Skeletal muscle tissue (tissue), 4 donors: ENCODE measurements around the gene DCAF8L1. TPM values are rescaled to one million over a fixed set of nuclear protein-coding genes. Genes with fewer than 3 reads are reported as not detected.
"Not testable (repeated sequence)": the region's sequence is repeated elsewhere in the genome, so short reads cannot be mapped to it uniquely, and the experiment has no call there.

Experiments used
- H3K27ac ChIP-seq: one replicate; pipeline ENCODE4 v1.7.0; 2013; ENCODE audit warnings: mild to moderate bottlenecking, low read depth, low read length, inconsistent platforms
- H3K27me3 ChIP-seq, 3 donors: one replicate each; pipeline ENCODE4 v1.7.0; 2013; ENCODE audit warnings: low read length in 3 of 3; ENCODE audit not compliant: control insufficient read depth in 3 of 3, insufficient read depth in 3 of 3
- H3K36me3 ChIP-seq, 3 donors: one replicate each; pipeline ENCODE4 v1.7.0; 2013; ENCODE audit warnings: low read length in 3 of 3; ENCODE audit not compliant: control insufficient read depth in 3 of 3, insufficient read depth in 3 of 3
- H3K4me1 ChIP-seq, 3 donors: one replicate each; pipeline ENCODE4 v1.7.0; 2013; ENCODE audit warnings: low read length in 3 of 3, mild to moderate bottlenecking in 3 of 3; ENCODE audit not compliant: control insufficient read depth in 3 of 3, insufficient read depth in 3 of 3
- H3K4me3 ChIP-seq, 3 donors: one replicate each; pipeline ENCODE4 v1.7.0; 2013; ENCODE audit warnings: low read length in 3 of 3
- H3K9ac ChIP-seq, 3 donors: one replicate each; pipeline ENCODE4 v1.7.0; 2013; ENCODE audit warnings: low read length in 3 of 3, mild to moderate bottlenecking in 3 of 3, moderate library complexity in 2 of 3, low read depth in 1 of 3
- H3K9me3 ChIP-seq, 3 donors: one replicate each; pipeline ENCODE4 v1.7.0; 2013; ENCODE audit warnings: low read length in 3 of 3; ENCODE audit not compliant: control insufficient read depth in 3 of 3
- total RNA-seq: library from RNA; depleted of rRNA; stranded (reverse); fragments of >200 nt; gene quantifications from one replicate; pipeline ENCODE4 v1.2.3, GENCODE V29; 2014
- donor health status: Osteomylitis.

Gene DCAF8L1
- total RNA-seq, 1 donor from 2014 or later, result not detected

- not testable (repeated sequence) for H3K4me3 ChIP-seq, H3K4me1 ChIP-seq, H3K36me3 ChIP-seq, H3K9me3 ChIP-seq, H3K9ac ChIP-seq, H3K27me3 ChIP-seq, H3K27ac ChIP-seq
Measured at GRCh38 chrX:27976934-27977333, 4.3 kb downstream of the DCAF8L1 start.

DNA sequence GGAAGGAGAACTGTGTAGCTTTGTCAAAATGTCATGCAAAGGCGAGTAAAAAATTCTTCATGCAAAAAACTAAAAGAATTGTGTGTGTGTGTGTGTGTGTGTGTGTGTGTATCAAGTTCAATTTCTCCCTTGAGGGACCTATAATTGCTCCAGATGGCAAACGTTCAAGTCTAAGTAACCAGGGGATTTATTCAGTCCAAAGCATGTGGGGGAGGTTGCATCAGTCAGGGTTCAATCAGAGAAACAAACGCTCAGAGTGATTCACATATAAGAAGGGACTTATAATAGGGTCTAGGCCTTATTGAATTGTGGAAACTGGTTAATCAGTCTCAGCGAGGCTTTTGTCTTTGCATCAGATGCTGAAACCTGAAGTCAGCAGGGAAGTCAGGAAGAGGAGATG, 5.0 kb downstream of the DCAF8L1 start:
- Histone ChIP-seq H3K27ac (no peak overlapping the region), H3K9me3 (no peaks in the 10 kb centered on the region), H3K4me3 (no peak overlapping the region), H3K9ac (no peak overlapping the region), H3K4me1 (no peaks in the 10 kb centered on the region), H3K27me3 (no peaks in the 10 kb centered on the region), H3K36me3 (no peaks in the 10 kb centered on the region)

- Histone ChIP-seq H3K27me3 (no peaks in the 10 kb centered on the region), H3K27ac (no peak overlapping the region), H3K9me3 (no peaks in the 10 kb centered on the region), H3K4me3 (no peak overlapping the region), H3K4me1 (no peaks in the 10 kb centered on the region), H3K36me3 (no peaks in the 10 kb centered on the region), H3K9ac (no peak overlapping the region)
Measured at GRCh38 chrX:27968878-27969277, 12.4 kb downstream of the DCAF8L1 start.

DNA sequence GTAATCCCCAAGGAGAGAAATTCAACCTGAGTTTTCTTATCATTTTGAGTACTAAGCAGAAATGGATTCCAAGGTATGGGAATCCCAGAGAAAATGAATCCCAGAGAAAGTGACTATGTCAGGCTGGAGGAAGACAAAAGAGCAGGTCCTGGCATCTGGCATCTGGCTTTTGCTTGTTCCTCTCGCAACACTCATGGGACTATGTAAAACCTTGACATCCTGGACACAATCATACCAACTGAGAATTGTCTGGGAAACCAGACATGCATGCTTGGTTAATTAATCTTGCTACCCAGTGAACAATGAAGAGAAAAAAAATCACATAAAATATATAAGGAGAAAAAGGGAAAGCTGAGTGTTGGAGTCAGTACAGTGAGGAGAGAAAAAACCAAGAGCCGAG, 12.9 kb downstream of the DCAF8L1 start:
- H3K27me3 ChIP-seq, result no peaks in the 10 kb centered on the region
- no peak overlapping the region for H3K9ac ChIP-seq
- H3K4me1 ChIP-seq, result no peaks in the 10 kb centered on the region
- no peak overlapping the region for H3K27ac ChIP-seq
- H3K4me3 ChIP-seq, result no peak overlapping the region
- H3K36me3 ChIP-seq, result no peaks in the 10 kb centered on the region
- H3K9me3 ChIP-seq, result no peaks in the 10 kb centered on the region

DNA sequence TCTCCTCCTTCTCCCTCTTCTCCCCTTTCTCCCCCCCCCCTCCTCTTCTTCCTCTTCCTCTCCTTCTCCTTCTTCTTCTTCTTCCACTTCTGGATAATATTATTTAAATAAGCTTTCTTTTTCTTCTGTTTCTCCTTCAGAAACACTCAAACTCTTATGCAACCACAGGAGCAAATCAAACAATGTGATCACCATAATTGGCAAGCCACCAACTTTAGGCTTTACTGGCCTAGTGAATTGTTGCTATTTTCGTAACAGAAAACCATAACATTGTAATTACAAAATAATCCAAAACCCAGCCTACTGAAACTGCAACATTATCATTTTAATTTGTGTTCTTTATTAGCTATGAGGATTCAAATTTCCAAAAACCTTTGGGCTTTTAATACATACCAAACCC, 14.3 kb downstream of the DCAF8L1 start:
- Histone ChIP-seq H3K36me3 (no peaks in the 10 kb centered on the region), H3K9me3 (no peaks in the 10 kb centered on the region), H3K27me3 (no peaks in the 10 kb centered on the region), H3K4me1 (no peaks in the 10 kb centered on the region), H3K27ac (no peak overlapping the region), H3K9ac (no peak overlapping the region), H3K4me3 (no peak overlapping the region)

DNA sequence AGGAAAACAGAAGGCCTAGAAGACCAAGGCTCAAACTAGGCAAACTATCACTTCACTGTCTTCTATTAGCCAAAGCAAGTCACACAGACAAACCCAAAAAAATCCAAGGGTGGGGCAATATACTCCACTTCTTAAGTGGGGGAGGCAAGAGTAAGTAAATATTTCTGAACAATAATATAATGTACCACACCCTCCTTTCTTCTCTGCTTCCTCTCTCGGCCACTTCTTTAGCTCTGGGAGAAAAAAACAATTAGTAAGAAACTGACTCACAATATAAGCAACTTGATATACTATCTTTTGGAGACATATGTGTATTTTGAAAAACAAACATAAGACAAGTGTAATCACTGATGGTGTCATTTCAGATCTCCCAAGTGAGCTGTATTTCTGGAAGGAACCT, 14.8 kb downstream of the DCAF8L1 start:
- Histone ChIP-seq H3K36me3 (no peaks in the 10 kb centered on the region), H3K27ac (no peak overlapping the region), H3K4me1 (no peaks in the 10 kb centered on the region), H3K9me3 (no peaks in the 10 kb centered on the region), H3K27me3 (no peaks in the 10 kb centered on the region), H3K9ac (no peak overlapping the region), H3K4me3 (no peak overlapping the region)

DNA sequence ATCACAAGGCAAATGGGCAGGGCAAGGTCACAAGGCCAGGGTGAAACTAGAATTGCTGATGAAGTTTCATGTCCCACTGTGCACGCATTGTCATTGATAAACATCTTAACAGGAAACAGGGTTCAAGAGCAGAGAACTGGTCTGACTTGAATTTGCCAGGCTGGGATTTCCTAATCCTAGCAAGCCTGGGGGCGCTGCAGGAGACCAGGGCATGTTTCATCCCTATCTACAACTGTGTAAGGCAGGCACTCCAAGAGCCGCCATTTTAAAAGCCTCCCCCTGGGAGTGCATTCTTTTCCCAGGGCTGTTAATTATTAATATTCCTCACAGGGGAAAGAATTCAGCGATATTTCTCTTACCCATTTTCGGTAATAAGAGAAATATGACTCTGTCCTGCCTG, 15.9 kb downstream of the DCAF8L1 start:
- H3K36me3 ChIP-seq, H3K4me1 ChIP-seq, H3K27ac ChIP-seq, H3K4me3 ChIP-seq, H3K9me3 ChIP-seq, H3K27me3 ChIP-seq, H3K9ac ChIP-seq: not testable (repeated sequence)

GRCh38 chrX:27964432-27964831, 16.8 kb downstream of the DCAF8L1 start:
- Histone ChIP-seq H3K9me3 (no peaks in the 10 kb centered on the region), H3K9ac (no peak overlapping the region), H3K4me1 (no peaks in the 10 kb centered on the region)

GRCh38 chrX:27960410-27960809, 20.8 kb downstream of the DCAF8L1 start:
- H3K27ac ChIP-seq, H3K4me1 ChIP-seq, H3K27me3 ChIP-seq, H3K9me3 ChIP-seq, H3K36me3 ChIP-seq, H3K4me3 ChIP-seq, H3K9ac ChIP-seq: not testable (repeated sequence)

More at GRCh38 chrX:27964432-27964831, 16.8 kb downstream of the DCAF8L1 start:
- no peak overlapping the region for H3K4me3 ChIP-seq
- H3K27me3 ChIP-seq, result no peaks in the 10 kb centered on the region
- H3K27ac ChIP-seq, result no peak overlapping the region
- no peaks in the 10 kb centered on the region for H3K36me3 ChIP-seq

GRCh38 chrX:27953171-27953570, 28.1 kb downstream of the DCAF8L1 start:
- H3K4me3 ChIP-seq, result no peak overlapping the region
- no peak overlapping the region for H3K9ac ChIP-seq
- H3K27ac ChIP-seq, result no peak overlapping the region
- no peaks in the 10 kb centered on the region for H3K4me1 ChIP-seq
- H3K27me3 ChIP-seq, result no peaks in the 10 kb centered on the region
- H3K36me3 ChIP-seq, result no peaks in the 10 kb centered on the region
- H3K9me3 ChIP-seq, result no peaks in the 10 kb centered on the region

GRCh38 chrX:27933361-27933760, 47.9 kb downstream of the DCAF8L1 start:
- H3K4me1 ChIP-seq, result no peaks in the 10 kb centered on the region
- no peaks in the 10 kb centered on the region for H3K27me3 ChIP-seq
- H3K27ac ChIP-seq, result no peak overlapping the region
- no peaks in the 10 kb centered on the region for H3K9me3 ChIP-seq
- no peak overlapping the region for H3K4me3 ChIP-seq
- H3K36me3 ChIP-seq, result no peaks in the 10 kb centered on the region
- H3K9ac ChIP-seq, result no peak overlapping the region
